HepG2 (cell line): ENCODE data around the gene KDM6B. TPM values are rescaled to one million over a fixed set of nuclear protein-coding genes. Genes with fewer than 3 reads are reported as not detected.

ENCODE experiments used
- AHR ChIP-seq: IDR thresholded peaks from 2 replicates; pipeline ENCODE4 v1.6.1; 2018; ENCODE audit warnings: missing genetic modification reagents, missing compliant biosample characterization
- ATF2 ChIP-seq: sonication (generic); formaldehyde crosslinking; IDR thresholded peaks from 2 replicates; pipeline ENCODE4 v1.4.0; 2020; ENCODE audit warnings: missing genetic modification reagents
- KDM3A ChIP-seq: IDR thresholded peaks from 2 replicates; pipeline ENCODE4 v1.6.1; 2018; ENCODE audit warnings: low read depth, missing compliant biosample characterization
- KDM4B ChIP-seq: sonication (generic); formaldehyde crosslinking; IDR thresholded peaks from 2 replicates; pipeline ENCODE4 v1.4.0; 2020; ENCODE audit warnings: missing genetic modification reagents
- KLF9 ChIP-seq: IDR thresholded peaks from 2 replicates; pipeline ENCODE4 v1.6.1; 2016; ENCODE audit warnings: low read depth
- MAZ ChIP-seq, 2 experiments: sonication (generic) in 1 of 2; formaldehyde crosslinking in 1 of 2; IDR thresholded peaks; 2 replicates each; pipeline versions ENCODE4 v1.5.0 to v1.6.1; 2012 to 2020; ENCODE audit warnings: low read depth in 2 of 2, mild to moderate bottlenecking in 2 of 2, borderline replicate concordance in 1 of 2, improper control_type of control experiment in 1 of 2, low read length in 1 of 2, missing genetic modification reagents in 1 of 2, moderate library complexity in 1 of 2
- POLR2A ChIP-seq, 2 experiments: IDR thresholded peaks; 2 replicates each; pipeline ENCODE4 v1.6.1; 2011; ENCODE audit warnings: low read depth in 2 of 2, low read length in 2 of 2, mild to moderate bottlenecking in 1 of 2, moderate library complexity in 1 of 2; ENCODE audit not compliant: insufficient read depth in 1 of 2
- RAD21 ChIP-seq: fragments of 450-650 bp; formaldehyde crosslinking; IDR thresholded peaks from 2 replicates; pipeline ENCODE4 v1.5.0; 2020; ENCODE audit warnings: mild to moderate bottlenecking
- SP5 ChIP-seq: IDR thresholded peaks from 2 replicates; pipeline ENCODE4 v1.6.1; 2016; ENCODE audit warnings: low read depth, borderline replicate concordance
- ZC3H13 ChIP-seq: sonication (generic); formaldehyde crosslinking; IDR thresholded peaks from 2 replicates; pipeline ENCODE4 v1.8.1; 2023; ENCODE audit warnings: mild to moderate bottlenecking, missing genetic modification reagents, moderate library complexity
- ZNF3 ChIP-seq: IDR thresholded peaks from 2 replicates; pipeline ENCODE4 v1.7.0; 2017; ENCODE audit warnings: inconsistent platforms
- ZNF329 ChIP-seq: sonication (generic); formaldehyde crosslinking; IDR thresholded peaks from 2 replicates; pipeline ENCODE4 v1.9.0; 2021; ENCODE audit warnings: low read depth, mild to moderate bottlenecking, missing genetic modification reagents
- ZNF354B ChIP-seq: sonication (generic); formaldehyde crosslinking; IDR thresholded peaks from 2 replicates; pipeline ENCODE4 v1.8.0; 2022; ENCODE audit warnings: mild to moderate bottlenecking, missing genetic modification reagents
- ZNF430 ChIP-seq: sonication (generic); formaldehyde crosslinking; IDR thresholded peaks from 2 replicates; pipeline ENCODE4 v1.9.0; 2021; ENCODE audit warnings: mild to moderate bottlenecking, missing genetic modification reagents
- ZNF619 ChIP-seq: sonication (generic); formaldehyde crosslinking; IDR thresholded peaks from 2 replicates; pipeline ENCODE4 v1.4.0; 2020; ENCODE audit warnings: mild to moderate bottlenecking, missing genetic modification reagents
- polyA plus RNA-seq, 8 experiments: library from polyadenylated mRNA; depleted of rRNA in 3 of 8; stranded (reverse) in 7 of 8; unstranded in 1 of 8; fragments of >200 nt; fragmentation: Illumina TruSeq in 4 of 8; extraction: Trizol in 4 of 8; gene quantifications; 2 replicates each; pipeline versions ENCODE4 v1.2.1 to v1.2.3, GENCODE V29; 2011 to 2016; ENCODE audit warnings: low read depth in 4 of 8, missing spikeins in 1 of 8, mixed read lengths in 1 of 8; ENCODE audit not compliant: insufficient read depth in 1 of 8
- total RNA-seq, 5 experiments: library from RNA; depleted of rRNA; stranded (reverse); fragments of >200 nt; fragmentation: Illumina TruSeq; extraction: Trizol; gene quantifications; 2 replicates each; pipeline ENCODE4 v1.2.3, GENCODE V29; 2016; ENCODE audit warnings: low read depth in 1 of 5
- TF ChIP-seq, protein P1 (sequence below): sonication (generic); formaldehyde crosslinking; IDR thresholded peaks from one replicate; pipeline ENCODE4 v1.5.1; 2020; ENCODE audit warnings: mild to moderate bottlenecking, missing genetic modification reagents; ENCODE audit errors: not compliant biosample characterization
- TF ChIP-seq, protein P2 (sequence below): sonication (generic); formaldehyde crosslinking; IDR thresholded peaks from 2 replicates; pipeline ENCODE4 v1.4.0; 2020; ENCODE audit warnings: missing genetic modification reagents

The KDM6B gene
- total and polyA plus RNA-seq, 2 of the 13 experiments (the other 11 are each of a cell fraction or from before 2014, with no cell fraction given), result 1.3 to 2.1 TPM

- TF ChIP-seq, protein P1, sequence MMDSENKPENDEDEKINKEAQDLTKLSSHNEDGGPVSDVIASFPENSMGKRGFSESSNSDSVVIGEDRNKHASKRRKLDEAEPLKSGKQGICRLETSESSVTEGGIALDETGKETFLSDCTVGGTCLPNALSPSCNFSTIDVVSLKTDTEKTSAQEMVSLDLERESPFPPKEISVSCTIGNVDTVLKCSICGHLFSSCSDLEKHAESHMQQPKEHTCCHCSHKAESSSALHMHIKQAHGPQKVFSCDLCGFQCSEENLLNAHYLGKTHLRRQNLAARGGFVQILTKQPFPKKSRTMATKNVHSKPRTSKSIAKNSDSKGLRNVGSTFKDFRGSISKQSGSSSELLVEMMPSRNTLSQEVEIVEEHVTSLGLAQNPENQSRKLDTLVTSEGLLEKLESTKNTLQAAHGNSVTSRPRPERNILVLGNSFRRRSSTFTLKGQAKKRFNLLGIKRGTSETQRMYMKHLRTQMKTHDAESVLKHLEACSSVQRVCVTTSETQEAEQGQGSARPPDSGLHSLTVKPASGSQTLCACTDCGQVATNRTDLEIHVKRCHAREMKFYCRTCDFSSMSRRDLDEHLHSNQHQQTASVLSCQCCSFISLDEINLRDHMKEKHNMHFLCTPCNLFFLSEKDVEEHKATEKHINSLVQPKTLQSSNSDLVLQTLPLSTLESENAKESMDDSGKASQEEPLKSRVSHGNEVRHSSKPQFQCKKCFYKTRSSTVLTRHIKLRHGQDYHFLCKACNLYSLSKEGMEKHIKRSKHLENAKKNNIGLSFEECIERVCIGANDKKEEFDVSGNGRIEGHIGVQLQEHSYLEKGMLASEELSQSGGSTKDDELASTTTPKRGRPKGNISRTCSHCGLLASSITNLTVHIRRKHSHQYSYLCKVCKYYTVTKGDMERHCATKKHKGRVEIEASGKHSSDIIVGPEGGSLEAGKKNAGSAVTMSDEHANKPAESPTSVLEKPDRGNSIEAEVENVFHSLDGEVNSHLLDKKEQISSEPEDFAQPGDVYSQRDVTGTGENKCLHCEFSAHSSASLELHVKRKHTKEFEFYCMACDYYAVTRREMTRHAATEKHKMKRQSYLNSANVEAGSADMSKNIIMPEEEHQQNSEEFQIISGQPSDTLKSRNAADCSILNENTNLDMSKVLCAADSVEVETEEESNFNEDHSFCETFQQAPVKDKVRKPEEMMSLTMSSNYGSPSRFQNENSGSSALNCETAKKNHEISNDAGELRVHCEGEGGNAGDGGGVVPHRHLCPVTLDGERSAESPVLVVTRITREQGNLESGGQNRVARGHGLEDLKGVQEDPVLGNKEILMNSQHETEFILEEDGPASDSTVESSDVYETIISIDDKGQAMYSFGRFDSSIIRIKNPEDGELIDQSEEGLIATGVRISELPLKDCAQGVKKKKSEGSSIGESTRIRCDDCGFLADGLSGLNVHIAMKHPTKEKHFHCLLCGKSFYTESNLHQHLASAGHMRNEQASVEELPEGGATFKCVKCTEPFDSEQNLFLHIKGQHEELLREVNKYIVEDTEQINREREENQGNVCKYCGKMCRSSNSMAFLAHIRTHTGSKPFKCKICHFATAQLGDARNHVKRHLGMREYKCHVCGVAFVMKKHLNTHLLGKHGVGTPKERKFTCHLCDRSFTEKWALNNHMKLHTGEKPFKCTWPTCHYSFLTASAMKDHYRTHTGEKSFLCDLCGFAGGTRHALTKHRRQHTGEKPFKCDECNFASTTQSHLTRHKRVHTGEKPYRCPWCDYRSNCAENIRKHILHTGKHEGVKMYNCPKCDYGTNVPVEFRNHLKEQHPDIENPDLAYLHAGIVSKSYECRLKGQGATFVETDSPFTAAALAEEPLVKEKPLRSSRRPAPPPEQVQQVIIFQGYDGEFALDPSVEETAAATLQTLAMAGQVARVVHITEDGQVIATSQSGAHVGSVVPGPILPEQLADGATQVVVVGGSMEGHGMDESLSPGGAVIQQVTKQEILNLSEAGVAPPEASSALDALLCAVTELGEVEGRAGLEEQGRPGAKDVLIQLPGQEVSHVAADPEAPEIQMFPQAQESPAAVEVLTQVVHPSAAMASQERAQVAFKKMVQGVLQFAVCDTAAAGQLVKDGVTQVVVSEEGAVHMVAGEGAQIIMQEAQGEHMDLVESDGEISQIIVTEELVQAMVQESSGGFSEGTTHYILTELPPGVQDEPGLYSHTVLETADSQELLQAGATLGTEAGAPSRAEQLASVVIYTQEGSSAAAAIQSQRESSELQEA (CRISPR knock-in tag), result peak; percentile 54
- TF ChIP-seq, protein P2, sequence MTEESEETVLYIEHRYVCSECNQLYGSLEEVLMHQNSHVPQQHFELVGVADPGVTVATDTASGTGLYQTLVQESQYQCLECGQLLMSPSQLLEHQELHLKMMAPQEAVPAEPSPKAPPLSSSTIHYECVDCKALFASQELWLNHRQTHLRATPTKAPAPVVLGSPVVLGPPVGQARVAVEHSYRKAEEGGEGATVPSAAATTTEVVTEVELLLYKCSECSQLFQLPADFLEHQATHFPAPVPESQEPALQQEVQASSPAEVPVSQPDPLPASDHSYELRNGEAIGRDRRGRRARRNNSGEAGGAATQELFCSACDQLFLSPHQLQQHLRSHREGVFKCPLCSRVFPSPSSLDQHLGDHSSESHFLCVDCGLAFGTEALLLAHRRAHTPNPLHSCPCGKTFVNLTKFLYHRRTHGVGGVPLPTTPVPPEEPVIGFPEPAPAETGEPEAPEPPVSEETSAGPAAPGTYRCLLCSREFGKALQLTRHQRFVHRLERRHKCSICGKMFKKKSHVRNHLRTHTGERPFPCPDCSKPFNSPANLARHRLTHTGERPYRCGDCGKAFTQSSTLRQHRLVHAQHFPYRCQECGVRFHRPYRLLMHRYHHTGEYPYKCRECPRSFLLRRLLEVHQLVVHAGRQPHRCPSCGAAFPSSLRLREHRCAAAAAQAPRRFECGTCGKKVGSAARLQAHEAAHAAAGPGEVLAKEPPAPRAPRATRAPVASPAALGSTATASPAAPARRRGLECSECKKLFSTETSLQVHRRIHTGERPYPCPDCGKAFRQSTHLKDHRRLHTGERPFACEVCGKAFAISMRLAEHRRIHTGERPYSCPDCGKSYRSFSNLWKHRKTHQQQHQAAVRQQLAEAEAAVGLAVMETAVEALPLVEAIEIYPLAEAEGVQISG (CRISPR knock-in tag), result peak; percentile 56; the same call in 1 of the 2 replicates
- TF ChIP-seq ZNF354B (CRISPR knock-in tag) (0 out of 2 replicates have a peak, but pooled peaks have one; percentile 40), ZNF430 (peak; percentile 55; the same call in 1 of the 2 replicates), KDM4B (CRISPR knock-in tag) (peak; percentile 19; the same call in 1 of the 2 replicates), KDM3A (CRISPR knock-in tag) (peak; percentile 92), MAZ (IDR thresholded peaks at IDR 0.05; ENCODE audit: borderline replicate concordance, low read depth, low read length) (no peak), MAZ (CRISPR knock-in tag; IDR thresholded peaks at IDR 0.05; ENCODE audit: low read depth) (peak; percentile 51; the same call in 1 of the 2 replicates), ZNF619 (0 out of 2 replicates have a peak, but pooled peaks have one; percentile 37), ATF2 (CRISPR knock-in tag) (peak; percentile 20; the same call in 1 of the 2 replicates), RAD21 (CRISPR knock-in tag) (peak; percentile 96), AHR (CRISPR knock-in tag) (peak; percentile 21; the same call in 1 of the 2 replicates), POLR2A (IDR thresholded peaks at IDR 0.05; ENCODE audit: insufficient read depth in 1 of 2, low read depth in 2 of 2, low read length in 2 of 2) (peak in 1 of 2 experiments; percentile 28; a peak in 2 of 4 replicates), ZNF3 (CRISPR knock-in tag) (no peak), KLF9 (no peak), ZNF329 (0 out of 2 replicates have a peak, but pooled peaks have one; percentile 31), SP5 (CRISPR knock-in tag) (no peak), ZC3H13 (CRISPR knock-in tag) (0 out of 2 replicates have a peak, but pooled peaks have one; percentile 27)
These were observed 17.6 kb downstream of the KDM6B start (continued) for GRCh38 chr17:7851438-7852261.
